HG03469 (cell line): ENCODE measurements around the gene PPM1N.

Source experiments
- ATAC-seq: cut with Tn5 transposase; IDR thresholded peaks from one replicate; pipeline ENCODE4 v1.9.1; 2021; ENCODE audit warnings: mild to moderate bottlenecking, moderate library complexity, moderate number of reproducible peaks; ENCODE audit not compliant: unreplicated experiment

Gene PPM1N

GRCh38 chr19:45485305-45486077 is 12.8 kb upstream of the PPM1N start:
- peak; percentile 88 for ATAC-seq

- ATAC-seq: no peak
These were observed 9.5 kb upstream of the PPM1N start for GRCh38 chr19:45488708-45489107.

GRCh38 chr19:45489216-45489855 is 8.9 kb upstream of the PPM1N start:
- no peak for ATAC-seq

GRCh38 chr19:45492137-45492626 is 6.1 kb upstream of the PPM1N start:
- ATAC-seq: no peak

- no peak for ATAC-seq
These were observed 5.4 kb upstream of the PPM1N start for GRCh38 chr19:45492627-45493470.

GRCh38 chr19:45494261-45494916 is 3.9 kb upstream of the PPM1N start:
- no peak for ATAC-seq

- no peak for ATAC-seq
These were observed 3.1 kb upstream of the PPM1N start for GRCh38 chr19:45495178-45495577.

GRCh38 chr19:45496349-45496953 is 1.8 kb upstream of the PPM1N start:
- no peak for ATAC-seq

GRCh38 chr19:45497791-45498190 is 452 bp upstream of the PPM1N start:
- no peak for ATAC-seq

- no peak for ATAC-seq
These were observed 1.2 kb downstream of the PPM1N start for GRCh38 chr19:45499196-45500180.

GRCh38 chr19:45500918-45501729 is 2.9 kb downstream of the PPM1N start:
- no peak for ATAC-seq

GRCh38 chr19:45501730-45502014 is 3.4 kb downstream of the PPM1N start:
- ATAC-seq: no peak

GRCh38 chr19:45502111-45502510 is 3.9 kb downstream of the PPM1N start:
- ATAC-seq: no peak

- no peak for ATAC-seq
These were observed 5.7 kb downstream of the PPM1N start for GRCh38 chr19:45503909-45504308.

- no peak for ATAC-seq
These were observed 7.1 kb downstream of the PPM1N start for GRCh38 chr19:45505151-45505995.

GRCh38 chr19:45505996-45506245 is 7.7 kb downstream of the PPM1N start:
- ATAC-seq: no peak

- peak; percentile 40 for ATAC-seq
These were observed 8.2 kb downstream of the PPM1N start for GRCh38 chr19:45506246-45506988.
